GM12878 (cell line): Measurements from ENCODE around the gene GPRASP2. TPM values are rescaled to one million over a fixed set of nuclear protein-coding genes. Genes with fewer than 3 reads are reported as not detected.
"Not testable (repeated sequence)": the region's sequence is repeated elsewhere in the genome, so short reads cannot be mapped to it uniquely, and the experiment has no call there.

Experiments used
- ATAC-seq: fragments of 200-7000 bp; cut with Tn5 transposase; 3 replicates; pipeline ENCODE4 v1.9.1; 2020; ENCODE audit warnings: mild to moderate bottlenecking, moderate library complexity
- BruUV-seq: library from RNA; stranded (reverse); fragments of 400-500 nt; replicated peaks from 2 replicates; lab custom pipeline; 2021; lab: Mats Ljungman, UMichigan
- CTCF ChIA-PET: fragments of 300-600 bp; sonication (Branson Sonifier 250); formaldehyde crosslinking; extraction: SDS; loops from one replicate; lab custom pipeline; 2021; ENCODE audit warnings: inconsistent platforms; lab: Yijun Ruan, JAX
- POLR2A ChIA-PET: fragments of 350-600 bp; formaldehyde crosslinking; extraction: SDS; loops from one replicate; lab custom pipeline; 2021; ENCODE audit warnings: inconsistent platforms; lab: Charles Lee
- RAD21 ChIA-PET: fragments of 300-600 bp; sonication (Branson Sonifier 250); formaldehyde crosslinking; loops from one replicate; lab custom pipeline; 2023; ENCODE audit warnings: antibody characterized with exemption; ENCODE audit not compliant: unreplicated experiment; lab: Charles Lee
- SMC1A ChIA-PET: fragments of 300-600 bp; sonication (Branson Sonifier 250); formaldehyde crosslinking; loops from one replicate; lab custom pipeline; 2023; ENCODE audit not compliant: unreplicated experiment, uncharacterized antibody; lab: Charles Lee
- DNase-seq: peaks from one replicate; pipeline ENCODE4 v3.0.0-alpha.2; 2011; ENCODE audit warnings: low read depth, low spot score
- FAIRE-seq: peaks from 3 replicates; lab custom pipeline; 2011; peaks lifted over from hg19 to GRCh38; lab: Jason Lieb, UNC
- H2AFZ ChIP-seq: 2 replicates; pipeline ENCODE4 v1.6.0; 2011; ENCODE audit warnings: low read depth, low read length, control low read depth; ENCODE audit not compliant: control insufficient read depth
- H3K27ac ChIP-seq: 2 replicates; pipeline ENCODE4 v1.5.1; 2011; ENCODE audit warnings: control low read depth; ENCODE audit not compliant: control insufficient read depth, insufficient read depth
- H3K27me3 ChIP-seq, 2 experiments: replicated peaks in 1 of 2; 2 replicates each; pipeline versions ENCODE4 v1.6.0 to v1.6.1; 2011; ENCODE audit warnings: low read length in 1 of 2; ENCODE audit not compliant: control insufficient read depth in 2 of 2, insufficient read depth in 2 of 2
- H3K36me3 ChIP-seq, 2 experiments: 2 replicates each; pipeline ENCODE4 v1.5.1; 2011; ENCODE audit warnings: low read length in 1 of 2; ENCODE audit not compliant: control insufficient read depth in 2 of 2, insufficient read depth in 2 of 2
- H3K4me1 ChIP-seq: 2 replicates; pipeline ENCODE4 v1.6.1; 2011; ENCODE audit warnings: mild to moderate bottlenecking, low read length, moderate library complexity, mixed read lengths; ENCODE audit not compliant: control insufficient read depth, insufficient read depth
- H3K4me2 ChIP-seq: 2 replicates; pipeline ENCODE4 v1.6.0; 2011; ENCODE audit warnings: control low read depth; ENCODE audit not compliant: control insufficient read depth, insufficient read depth
- H3K4me3 ChIP-seq: fragments of 200-600 bp; sonication (generic); 2 replicates; pipeline ENCODE4 v1.5.1; 2016
- H3K79me2 ChIP-seq: 2 replicates; pipeline ENCODE4 v1.6.0; 2011; ENCODE audit warnings: low read length; ENCODE audit not compliant: control insufficient read depth, insufficient read depth
- H3K9ac ChIP-seq: 2 replicates; pipeline ENCODE4 v1.8.0; 2011; ENCODE audit warnings: low read length, control low read depth, mixed read lengths; ENCODE audit not compliant: control insufficient read depth, insufficient read depth
- H3K9me3 ChIP-seq: replicated peaks from 3 replicates; pipeline ENCODE4 v1.5.1; 2011; ENCODE audit warnings: mild to moderate bottlenecking, low read length; ENCODE audit not compliant: control insufficient read depth, insufficient read depth
- H4K20me1 ChIP-seq: 2 replicates; pipeline ENCODE4 v1.6.0; 2011; ENCODE audit not compliant: control insufficient read depth, insufficient read depth
- ETV6 ChIP-seq, 2 experiments: fragments of 450-650 bp in 1 of 2; IDR thresholded peaks in 1 of 2; conservative IDR thresholded peaks in 1 of 2; 2 replicates each; pipeline ENCODE4 v1.6.1; 2014; ENCODE audit warnings: antibody characterized with exemption in 1 of 2, borderline replicate concordance in 1 of 2, low read depth in 1 of 2, mild to moderate bottlenecking in 1 of 2, moderate library complexity in 1 of 2
- FOXK2 ChIP-seq: fragments of 450-650 bp; IDR thresholded peaks from 2 replicates; pipeline ENCODE4 v1.6.1; 2017; ENCODE audit warnings: mild to moderate bottlenecking, moderate library complexity
- KLF5 ChIP-seq: fragments of 450-650 bp; IDR thresholded peaks from 2 replicates; pipeline ENCODE4 v1.6.1; 2014; ENCODE audit warnings: mild to moderate bottlenecking; ENCODE audit not compliant: partially characterized antibody
- NFYA ChIP-seq: IDR thresholded peaks from 2 replicates; pipeline ENCODE4 v1.6.1; 2011; ENCODE audit warnings: low read depth, mild to moderate bottlenecking, low read length, improper control_type of control experiment, borderline replicate concordance
- RB1 ChIP-seq: fragments of 450-650 bp; formaldehyde crosslinking; IDR thresholded peaks from 2 replicates; pipeline ENCODE4 v1.6.1; 2017; ENCODE audit warnings: mild to moderate bottlenecking, borderline replicate concordance
- YBX1 ChIP-seq: fragments of 450-650 bp; IDR thresholded peaks from 2 replicates; pipeline ENCODE4 v1.6.1; 2016; ENCODE audit warnings: antibody characterized with exemption
- WGBS: methylation state at CpG from one replicate; pipeline ENCODE4 v1.1.6; 2016; ENCODE audit warnings: low lambda C conversion rate; ENCODE audit not compliant: insufficient replicate concordance, insufficient coverage; ENCODE audit errors: missing lambda C conversion rate; 5-methylcytosine and 5-hydroxymethylcytosine counted together
- in situ Hi-C: fragments of 300-500 bp; cut with MboI; formaldehyde crosslinking; loops from 9 replicates; pipeline ENCODE4 v1.14.3; 2018; ENCODE audit warnings: mixed read lengths
- intact Hi-C: fragments of 100-400 bp; cut with micrococcal nuclease; formaldehyde crosslinking; loops from one replicate; pipeline ENCODE4 v1.14.2; 2022; ENCODE audit not compliant: unreplicated experiment
- polyA plus RNA-seq, 11 experiments: library from polyadenylated mRNA; depleted of rRNA in 4 of 11; unstranded in 6 of 11; stranded (reverse) in 5 of 11; fragments of >200 nt; fragmentation: Nextera tagmentation in 4 of 11; fragmentation: Illumina TruSeq in 1 of 11; extraction: Ambion mirVana in 4 of 11; extraction: Trizol in 1 of 11; gene quantifications; 1 replicate in 1 of 11; 2 replicates in 10 of 11; pipeline versions ENCODE4 v1.2.1 to v1.2.3, GENCODE V29; 2011 to 2016; ENCODE audit warnings: inconsistent platforms in 2 of 11, missing spikeins in 2 of 11, low read depth in 1 of 11
- total RNA-seq, 4 experiments: library from RNA; depleted of rRNA in 3 of 4; stranded (reverse); fragments of >200 nt in 3 of 4; fragmentation: Illumina TruSeq in 1 of 4; extraction: Trizol in 1 of 4; gene quantifications; 2 replicates each; pipeline versions ENCODE4 v1.2.1 to v1.2.3, GENCODE V29; 2013 to 2021

Gene GPRASP2
- total and polyA plus RNA-seq, 10 of the 15 experiments (the other 5 are each of a cell fraction or from before 2014, with no cell fraction given), result 0.08 to 0.27 (median 0.19) TPM; not detected in 1

GRCh38 chrX:102712216-102712966 is at the start of gene GPRASP2 (continued):
- TF ChIP-seq ETV6 (conservative IDR thresholded peaks at IDR 0.05 in 1 of 2, IDR thresholded peaks at IDR 0.05 in 1 of 2; ENCODE audit: borderline replicate concordance in 1 of 2, low read depth in 1 of 2), result no peak
- TF ChIP-seq FOXK2, result no peak
- TF ChIP-seq NFYA, result no peak
- TF ChIP-seq KLF5, result no peak
- TF ChIP-seq RB1, result no peak
- no peak for TF ChIP-seq YBX1
- TF ChIP-seq, all 136 proteins: peak for 0

DNA sequence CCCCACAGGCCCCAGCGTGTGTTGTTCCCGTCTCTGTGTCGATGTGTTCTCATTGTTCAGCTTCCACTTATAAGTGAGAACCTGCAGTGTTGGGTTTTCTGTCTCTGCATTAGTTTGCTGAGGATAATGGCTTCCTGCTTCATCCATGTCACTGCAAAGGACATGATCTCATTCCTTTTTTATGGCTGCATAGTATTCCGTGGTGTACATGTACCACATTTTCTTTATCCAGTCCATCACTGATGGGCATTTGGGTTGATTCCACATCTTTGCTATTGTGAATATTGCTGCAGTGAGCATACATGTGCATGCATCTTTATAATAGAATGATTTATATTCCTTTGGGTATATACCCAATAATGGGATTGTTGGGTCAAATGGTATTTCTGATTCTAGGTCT is 48.4 kb upstream of the GPRASP2 start:
- SMC1A ChIA-PET, H3K79me2 ChIP-seq, in situ Hi-C loops, H3K9me3 ChIP-seq, H2AFZ ChIP-seq, H3K4me3 ChIP-seq, intact Hi-C loops, DNase-seq, BruUV-seq, H3K4me1 ChIP-seq, FAIRE-seq, H3K9ac ChIP-seq, ATAC-seq, POLR2A ChIA-PET, H3K4me2 ChIP-seq, H3K27me3 ChIP-seq, RAD21 ChIA-PET, H3K36me3 ChIP-seq, H3K27ac ChIP-seq, H4K20me1 ChIP-seq: not testable (repeated sequence)
- WGBS, result 47% methylated on average over 4 of the region's 4 CpGs
- CTCF ChIA-PET, result interaction anchor here (0.6 kb wide), 1 partner anchor 168 kb away, joined by 3 read pairs; no protein-coding TSS in a partner anchor

GRCh38 chrX:102667034-102667433 is 45.2 kb upstream of the GPRASP2 start:
- BruUV-seq, H3K4me3 ChIP-seq, RAD21 ChIA-PET, SMC1A ChIA-PET, intact Hi-C loops, H3K9ac ChIP-seq, H2AFZ ChIP-seq, H3K27me3 ChIP-seq, H3K79me2 ChIP-seq, ATAC-seq, H4K20me1 ChIP-seq, H3K9me3 ChIP-seq, H3K27ac ChIP-seq, CTCF ChIA-PET, POLR2A ChIA-PET, DNase-seq, H3K4me1 ChIP-seq, H3K36me3 ChIP-seq, H3K4me2 ChIP-seq, in situ Hi-C loops: not testable (repeated sequence)
- WGBS, result 77% methylated on average over 1 of the region's 1 CpG
- peak; percentile 23 for FAIRE-seq
